ENCODE results near the gene FCN2. TPM values are rescaled to one million over a fixed set of nuclear protein-coding genes. Genes with fewer than 3 reads are reported as not detected.

The FCN2 gene
- total and polyA plus RNA-seq, 2 of the 13 experiments (the other 11 are each of a cell fraction or from before 2014, with no cell fraction given): not detected

DNA sequence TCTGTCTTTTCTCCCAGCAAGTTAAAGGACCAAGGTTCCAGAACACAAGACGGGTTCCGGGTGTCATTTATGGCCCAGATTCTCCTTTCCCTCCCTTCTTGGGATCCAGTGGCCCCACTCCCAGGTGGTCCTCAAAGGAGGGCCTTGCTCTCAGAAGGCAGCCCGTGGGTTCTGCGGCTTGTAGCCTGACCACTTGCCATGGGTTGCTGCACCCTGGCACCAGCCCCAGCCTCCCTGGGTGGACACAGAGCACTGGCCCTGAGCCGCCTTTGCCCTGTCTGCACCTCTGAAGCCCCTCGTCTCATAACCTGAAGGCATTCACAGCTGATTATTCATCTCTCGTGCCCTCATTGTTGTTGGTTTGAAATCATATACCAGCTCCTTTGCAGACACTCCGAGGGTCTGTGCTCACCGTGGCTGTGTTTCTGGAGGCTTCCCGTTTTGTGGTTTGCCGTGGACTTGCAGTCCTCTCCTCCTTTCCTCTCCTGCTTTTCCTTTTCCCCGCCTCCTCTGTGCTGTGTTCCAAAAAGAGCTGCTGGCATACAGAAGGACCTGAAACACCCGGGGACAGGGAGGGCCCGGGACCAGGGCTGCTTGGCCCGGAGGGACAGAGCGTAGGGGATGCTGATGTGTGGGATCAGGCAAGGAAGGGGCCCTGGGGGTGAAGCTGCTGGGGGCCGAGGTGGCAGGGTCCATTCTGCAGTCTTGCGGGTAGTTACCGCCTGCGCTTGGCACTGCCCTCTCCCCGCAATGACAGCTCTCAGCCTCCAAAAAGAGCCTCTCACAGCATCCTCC, 49.5 kb upstream of the FCN2 start:
- Histone ChIP-seq H3K27me3 (ENCODE audit: control insufficient read depth in 1 of 2, insufficient read depth in 2 of 2, low read length in 2 of 2) (peaks cover 16 to 57% of the 10 kb centered on the region in 2 experiments; a peak in 4 of 5 replicates), H3K4me3 (replicated peaks in 1 of 3; ENCODE audit: insufficient read depth in 1 of 3, low read depth in 2 of 3, low read length in 3 of 3) (no peak overlapping the region), H3K9ac (ENCODE audit: insufficient read depth, low read depth, low read length) (no peak overlapping the region), H3K79me2 (ENCODE audit: insufficient read depth, low read length) (no peaks in the 10 kb centered on the region), H3K36me3 (replicated peaks in 1 of 2; ENCODE audit: control insufficient read depth in 1 of 2, insufficient read depth in 2 of 2, low read length in 2 of 2) (no peaks in the 10 kb centered on the region), H3K9me3 (ENCODE audit: low read length) (no peaks in the 10 kb centered on the region), H3K4me1 (ENCODE audit: insufficient read depth, low read length) (no peaks in the 10 kb centered on the region), H3K27ac (ENCODE audit: extremely low read length, insufficient read depth, low read length) (no peak overlapping the region), H4K20me1 (ENCODE audit: insufficient read depth, low read length) (peaks cover 3% of the 10 kb centered on the region; the same call in 1 of the 2 replicates), H3K4me2 (ENCODE audit: low read depth, low read length) (no peak overlapping the region), H2AFZ (ENCODE audit: low read length) (no peak overlapping the region)
- no TSS peak for BruUV-seq (replicated peaks)
- TF ChIP-seq STAT5B (CRISPR knock-in tag; IDR thresholded peaks at IDR 0.05) (no peak), ZSCAN25 (CRISPR knock-in tag; IDR thresholded peaks at IDR 0.05) (no peak), ZBTB42 (CRISPR knock-in tag; IDR thresholded peaks at IDR 0.05) (no peak), ZBTB7A (CRISPR knock-in tag; IDR thresholded peaks at IDR 0.05) (no peak), SALL1 (CRISPR knock-in tag; IDR thresholded peaks at IDR 0.05) (no peak), ZFP62 (CRISPR knock-in tag; IDR thresholded peaks at IDR 0.05) (no peak), FOXM1 (CRISPR knock-in tag; IDR thresholded peaks at IDR 0.05) (no peak), PHB2 (IDR thresholded peaks at IDR 0.05; ENCODE audit: partially characterized antibody) (no peak), MBD4 (IDR thresholded peaks at IDR 0.05; ENCODE audit: borderline replicate concordance, low read length) (no peak)
- DNase-seq (ENCODE audit: low spot score): no peak
- ChIA-PET CTCF (ENCODE audit: low intra/inter-chr PET ratio, low total read pairs) (no interaction called here), POLR2A (no interaction called here)
- FAIRE-seq: no peak
- intact Hi-C loops (cut with micrococcal nuclease; ENCODE audit: unreplicated experiment): no loop called here
- no peak for ATAC-seq
- WGBS (ENCODE audit: low lambda C conversion rate): 6% methylated on average over 21 of the region's 21 CpGs
- in situ Hi-C loops (cut with HindIII; ENCODE audit: extremely low pct_ligation_motif_present, low pct_unique_long_range_greater_than_20kb): no loop called here

DNA sequence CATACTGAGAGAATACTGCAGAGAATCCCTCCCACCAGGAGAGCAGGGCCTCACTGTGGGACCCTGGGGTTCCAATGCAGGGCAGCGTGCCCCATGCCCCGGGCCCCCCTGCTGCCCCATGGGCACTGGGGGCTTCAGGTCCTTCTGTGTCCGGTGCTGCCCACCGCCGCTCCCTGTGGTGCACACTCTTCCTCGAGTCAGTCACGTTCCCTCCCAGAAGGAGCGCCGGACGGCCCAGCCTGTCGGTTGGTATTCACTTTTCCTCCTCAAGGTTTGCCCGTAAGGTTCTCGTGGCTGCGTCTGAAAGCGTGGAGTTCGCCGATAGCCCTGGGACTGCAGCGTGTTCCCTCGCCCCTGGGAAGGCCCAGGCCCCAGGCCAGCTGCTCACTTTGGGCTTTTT, 48.1 kb upstream of the FCN2 start:
- H3K79me2 ChIP-seq (ENCODE audit: insufficient read depth, low read length): no peaks in the 10 kb centered on the region
- WGBS (ENCODE audit: low lambda C conversion rate): 0% methylated on average over 2 of the region's 19 CpGs
- TF ChIP-seq, protein P1, sequence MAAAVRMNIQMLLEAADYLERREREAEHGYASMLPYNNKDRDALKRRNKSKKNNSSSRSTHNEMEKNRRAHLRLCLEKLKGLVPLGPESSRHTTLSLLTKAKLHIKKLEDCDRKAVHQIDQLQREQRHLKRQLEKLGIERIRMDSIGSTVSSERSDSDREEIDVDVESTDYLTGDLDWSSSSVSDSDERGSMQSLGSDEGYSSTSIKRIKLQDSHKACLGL (CRISPR knock-in tag; IDR thresholded peaks at IDR 0.05): no peak
- no peak for TF ChIP-seq GABPB1 (CRISPR knock-in tag; IDR thresholded peaks at IDR 0.05)
- TF ChIP-seq, protein P2, sequence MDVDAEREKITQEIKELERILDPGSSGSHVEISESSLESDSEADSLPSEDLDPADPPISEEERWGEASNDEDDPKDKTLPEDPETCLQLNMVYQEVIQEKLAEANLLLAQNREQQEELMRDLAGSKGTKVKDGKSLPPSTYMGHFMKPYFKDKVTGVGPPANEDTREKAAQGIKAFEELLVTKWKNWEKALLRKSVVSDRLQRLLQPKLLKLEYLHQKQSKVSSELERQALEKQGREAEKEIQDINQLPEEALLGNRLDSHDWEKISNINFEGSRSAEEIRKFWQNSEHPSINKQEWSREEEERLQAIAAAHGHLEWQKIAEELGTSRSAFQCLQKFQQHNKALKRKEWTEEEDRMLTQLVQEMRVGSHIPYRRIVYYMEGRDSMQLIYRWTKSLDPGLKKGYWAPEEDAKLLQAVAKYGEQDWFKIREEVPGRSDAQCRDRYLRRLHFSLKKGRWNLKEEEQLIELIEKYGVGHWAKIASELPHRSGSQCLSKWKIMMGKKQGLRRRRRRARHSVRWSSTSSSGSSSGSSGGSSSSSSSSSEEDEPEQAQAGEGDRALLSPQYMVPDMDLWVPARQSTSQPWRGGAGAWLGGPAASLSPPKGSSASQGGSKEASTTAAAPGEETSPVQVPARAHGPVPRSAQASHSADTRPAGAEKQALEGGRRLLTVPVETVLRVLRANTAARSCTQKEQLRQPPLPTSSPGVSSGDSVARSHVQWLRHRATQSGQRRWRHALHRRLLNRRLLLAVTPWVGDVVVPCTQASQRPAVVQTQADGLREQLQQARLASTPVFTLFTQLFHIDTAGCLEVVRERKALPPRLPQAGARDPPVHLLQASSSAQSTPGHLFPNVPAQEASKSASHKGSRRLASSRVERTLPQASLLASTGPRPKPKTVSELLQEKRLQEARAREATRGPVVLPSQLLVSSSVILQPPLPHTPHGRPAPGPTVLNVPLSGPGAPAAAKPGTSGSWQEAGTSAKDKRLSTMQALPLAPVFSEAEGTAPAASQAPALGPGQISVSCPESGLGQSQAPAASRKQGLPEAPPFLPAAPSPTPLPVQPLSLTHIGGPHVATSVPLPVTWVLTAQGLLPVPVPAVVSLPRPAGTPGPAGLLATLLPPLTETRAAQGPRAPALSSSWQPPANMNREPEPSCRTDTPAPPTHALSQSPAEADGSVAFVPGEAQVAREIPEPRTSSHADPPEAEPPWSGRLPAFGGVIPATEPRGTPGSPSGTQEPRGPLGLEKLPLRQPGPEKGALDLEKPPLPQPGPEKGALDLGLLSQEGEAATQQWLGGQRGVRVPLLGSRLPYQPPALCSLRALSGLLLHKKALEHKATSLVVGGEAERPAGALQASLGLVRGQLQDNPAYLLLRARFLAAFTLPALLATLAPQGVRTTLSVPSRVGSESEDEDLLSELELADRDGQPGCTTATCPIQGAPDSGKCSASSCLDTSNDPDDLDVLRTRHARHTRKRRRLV (CRISPR knock-in tag; IDR thresholded peaks at IDR 0.05): no peak
- no peak for TF ChIP-seq DPF2 (CRISPR knock-in tag; IDR thresholded peaks at IDR 0.05; ENCODE audit: borderline replicate concordance, low read depth)

More for the DNA sequence above, 48.1 kb upstream of the FCN2 start:
- no peak overlapping the region for H3K9ac ChIP-seq (ENCODE audit: insufficient read depth, low read depth, low read length)
- H3K27ac ChIP-seq (ENCODE audit: extremely low read length, insufficient read depth, low read length): no peak overlapping the region
- peaks cover 22 to 71% of the 10 kb centered on the region in 2 experiments; a peak in 4 of 5 replicates for H3K27me3 ChIP-seq (ENCODE audit: control insufficient read depth in 1 of 2, insufficient read depth in 2 of 2, low read length in 2 of 2)
- H3K4me2 ChIP-seq (ENCODE audit: low read depth, low read length): no peak overlapping the region
- H4K20me1 ChIP-seq (ENCODE audit: insufficient read depth, low read length): peaks cover 3% of the 10 kb centered on the region; the same call in 1 of the 2 replicates
- H3K9me3 ChIP-seq (ENCODE audit: low read length): no peaks in the 10 kb centered on the region
- H2AFZ ChIP-seq (ENCODE audit: low read length): no peak overlapping the region
- ATAC-seq: no peak
- ChIA-PET POLR2A (no interaction called here), CTCF (ENCODE audit: low intra/inter-chr PET ratio, low total read pairs) (no interaction called here)
- no peak overlapping the region for H3K4me3 ChIP-seq (replicated peaks in 1 of 3; ENCODE audit: insufficient read depth in 1 of 3, low read depth in 2 of 3, low read length in 3 of 3)
- no TSS peak for BruUV-seq (replicated peaks)
- in situ Hi-C loops (cut with HindIII; ENCODE audit: extremely low pct_ligation_motif_present, low pct_unique_long_range_greater_than_20kb) (no loop called here), intact Hi-C loops (cut with micrococcal nuclease; ENCODE audit: unreplicated experiment) (no loop called here)
- H3K36me3 ChIP-seq (replicated peaks in 1 of 2; ENCODE audit: control insufficient read depth in 1 of 2, insufficient read depth in 2 of 2, low read length in 2 of 2): no peaks in the 10 kb centered on the region
- H3K4me1 ChIP-seq (ENCODE audit: insufficient read depth, low read length): no peaks in the 10 kb centered on the region
- no peak for FAIRE-seq
- DNase-seq (ENCODE audit: low spot score): no peak

Measured in HepG2 (cell line).